Mesenchymal stem cell (in vitro differentiated cells and primary cell): ENCODE measurements around the gene ADAM8.
"Not testable (repeated sequence)": the region's sequence is repeated elsewhere in the genome, so short reads cannot be mapped to it uniquely, and the experiment has no call there.

Source experiments
- DNase-seq: peaks from one replicate; pipeline ENCODE4 v3.0.0-alpha.2; 2013
- H2AFZ ChIP-seq: one replicate; pipeline ENCODE4 v1.6.1; 2013; ENCODE audit warnings: low read depth, mild to moderate bottlenecking, control low read depth, inconsistent platforms, low read length, moderate library complexity
- H2AK5ac ChIP-seq: 2 replicates; pipeline ENCODE4 v1.6.1; 2013; ENCODE audit warnings: low read length, moderate library complexity, mild to moderate bottlenecking, inconsistent platforms; ENCODE audit not compliant: severe bottlenecking
- H2BK120ac ChIP-seq: one replicate; pipeline ENCODE4 v1.6.1; 2013; ENCODE audit warnings: low read depth, mild to moderate bottlenecking, inconsistent platforms, low read length, moderate library complexity
- H2BK12ac ChIP-seq, 2 experiments: one replicate each; pipeline ENCODE4 v1.6.1; 2013; ENCODE audit warnings: inconsistent platforms in 2 of 2, low read length in 2 of 2, mild to moderate bottlenecking in 2 of 2, moderate library complexity in 2 of 2, control low read depth in 1 of 2
- H2BK15ac ChIP-seq: one replicate; pipeline ENCODE4 v1.6.1; 2013; ENCODE audit warnings: mild to moderate bottlenecking, low read depth, inconsistent platforms; ENCODE audit not compliant: poor library complexity, severe bottlenecking
- H2BK5ac ChIP-seq: 2 replicates; pipeline ENCODE4 v1.6.1; 2013; ENCODE audit warnings: low read depth, mild to moderate bottlenecking, low read length, control low read depth, inconsistent platforms; ENCODE audit not compliant: poor library complexity, severe bottlenecking
- H3K14ac ChIP-seq, 2 experiments: one replicate each; pipeline ENCODE4 v1.6.1; 2013; ENCODE audit warnings: inconsistent platforms in 2 of 2, low read length in 2 of 2, control low read depth in 1 of 2, mild to moderate bottlenecking in 1 of 2, moderate library complexity in 1 of 2
- H3K18ac ChIP-seq, 2 experiments: one replicate each; pipeline ENCODE4 v1.6.1; 2013; ENCODE audit warnings: inconsistent platforms in 2 of 2, low read length in 2 of 2, control low read depth in 1 of 2, low read depth in 1 of 2, mild to moderate bottlenecking in 1 of 2
- H3K23ac ChIP-seq, 2 experiments: one replicate each; pipeline ENCODE4 v1.6.1; 2013; ENCODE audit warnings: inconsistent platforms in 2 of 2, low read length in 2 of 2, mild to moderate bottlenecking in 2 of 2, moderate library complexity in 2 of 2, control low read depth in 1 of 2
- H3K27ac ChIP-seq: 2 replicates; pipeline ENCODE4 v1.5.1; 2013; ENCODE audit warnings: mild to moderate bottlenecking, moderate library complexity, low read length, control low read depth, inconsistent platforms; ENCODE audit not compliant: poor library complexity, severe bottlenecking
- H3K27me3 ChIP-seq, 2 experiments: 2 replicates each; pipeline versions ENCODE4 v1.6.1 to v1.7.0; 2013; ENCODE audit warnings: low read length in 2 of 2, mild to moderate bottlenecking in 2 of 2, moderate library complexity in 2 of 2, control low read depth in 1 of 2, inconsistent platforms in 1 of 2; ENCODE audit not compliant: control insufficient read depth in 1 of 2, insufficient read depth in 1 of 2
- H3K36me3 ChIP-seq, 2 experiments: 2 replicates each; pipeline versions ENCODE4 v1.6.1 to v1.7.0; 2013; ENCODE audit warnings: low read length in 2 of 2, control low read depth in 1 of 2, inconsistent platforms in 1 of 2, low read depth in 1 of 2, mild to moderate bottlenecking in 1 of 2; ENCODE audit not compliant: insufficient read depth in 2 of 2, control insufficient read depth in 1 of 2
- H3K4ac ChIP-seq, 2 experiments: one replicate each; pipeline ENCODE4 v1.6.1; 2013; ENCODE audit warnings: inconsistent platforms in 2 of 2, low read length in 2 of 2, mild to moderate bottlenecking in 2 of 2, moderate library complexity in 2 of 2, control low read depth in 1 of 2, low read depth in 1 of 2
- H3K4me1 ChIP-seq: 2 replicates; pipeline ENCODE4 v1.6.1; 2013; ENCODE audit warnings: low read depth, low read length, control low read depth; ENCODE audit not compliant: control insufficient read depth, insufficient read depth
- H3K4me2 ChIP-seq: 2 replicates; pipeline ENCODE4 v1.6.1; 2013; ENCODE audit warnings: low read length, mild to moderate bottlenecking, inconsistent platforms; ENCODE audit not compliant: poor library complexity, severe bottlenecking
- H3K4me3 ChIP-seq, 2 experiments: 2 replicates each; pipeline versions ENCODE4 v1.5.1 to v1.7.0; 2013; ENCODE audit warnings: low read length in 2 of 2, mild to moderate bottlenecking in 2 of 2, control low read depth in 1 of 2, low read depth in 1 of 2; ENCODE audit not compliant: insufficient read depth in 1 of 2
- H3K79me1 ChIP-seq: replicated peaks from 2 replicates; pipeline ENCODE4 v1.6.1; 2013; ENCODE audit warnings: mild to moderate bottlenecking, control low read depth, low read length, inconsistent platforms; ENCODE audit not compliant: poor library complexity, severe bottlenecking
- H3K9ac ChIP-seq: 2 replicates; pipeline ENCODE4 v1.7.0; 2013; ENCODE audit warnings: mild to moderate bottlenecking, low read length, moderate library complexity
- H3K9me3 ChIP-seq: 2 replicates; pipeline ENCODE4 v1.7.0; 2013; ENCODE audit warnings: mild to moderate bottlenecking, low read length; ENCODE audit not compliant: control insufficient read depth
- H4K8ac ChIP-seq: one replicate; pipeline ENCODE4 v1.6.1; 2013; ENCODE audit warnings: inconsistent platforms, mild to moderate bottlenecking, low read length, moderate library complexity
- H4K91ac ChIP-seq: one replicate; pipeline ENCODE4 v1.6.1; 2013; ENCODE audit warnings: mild to moderate bottlenecking, low read length, inconsistent platforms
- WGBS: methylation state at CpG from one replicate; pipeline ENCODE4 v1.1.7; 2013; ENCODE audit warnings: mixed read lengths; 5-methylcytosine and 5-hydroxymethylcytosine counted together

The ADAM8 gene

GRCh38 chr10:133235265-133235855 is 41.3 kb downstream of the ADAM8 start:
- Histone ChIP-seq H4K91ac (no peak overlapping the region), H3K4me2 (no peak overlapping the region), H3K23ac (no peak overlapping the region), H3K4me3 (no peak overlapping the region), H3K9ac (no peak overlapping the region), H3K9me3 (no peaks in the 10 kb centered on the region), H3K36me3 (no peaks in the 10 kb centered on the region), H3K14ac (no peak overlapping the region), H2AK5ac (no peak overlapping the region), H2AFZ (no peak overlapping the region), H2BK120ac (no peak overlapping the region), H4K8ac (no peak overlapping the region), H2BK12ac (no peak overlapping the region), H3K4ac (no peak overlapping the region), H3K4me1 (peaks cover 32% of the 10 kb centered on the region), H3K27ac (no peak overlapping the region), H3K18ac (no peak overlapping the region), H2BK5ac (no peak overlapping the region), H2BK15ac (no peak overlapping the region), H3K27me3 (peaks cover 73 to 74% of the 10 kb centered on the region in 2 experiments), H3K79me1 (no peaks in the 10 kb centered on the region)
- DNase-seq, result no peak
- WGBS, result 12% methylated on average over 48 of the region's 48 CpGs

- not testable (repeated sequence) for H3K14ac ChIP-seq, H2AK5ac ChIP-seq, H2AFZ ChIP-seq, H3K36me3 ChIP-seq, H3K9me3 ChIP-seq, DNase-seq, H3K4me2 ChIP-seq, H2BK5ac ChIP-seq, H2BK12ac ChIP-seq, H3K23ac ChIP-seq, H2BK120ac ChIP-seq, H3K4me3 ChIP-seq, H2BK15ac ChIP-seq, H3K9ac ChIP-seq, H4K8ac ChIP-seq, H3K18ac ChIP-seq, H3K27ac ChIP-seq, H4K91ac ChIP-seq, H3K79me1 ChIP-seq, H3K4ac ChIP-seq
- Histone ChIP-seq H3K27me3 (peaks cover 70 to 74% of the 10 kb centered on the region in 2 experiments), H3K4me1 (peaks cover 33% of the 10 kb centered on the region)
- WGBS, result 89% methylated on average over 5 of the region's 10 CpGs
These were observed 41.9 kb downstream of the ADAM8 start for GRCh38 chr10:133234796-133235195.

GRCh38 chr10:133231946-133232574 is 44.6 kb downstream of the ADAM8 start:
- 73% methylated on average over 11 of the region's 11 CpGs for WGBS
- no peak overlapping the region for H2BK5ac ChIP-seq
- no peak overlapping the region for H4K8ac ChIP-seq
- no peak overlapping the region for H2AFZ ChIP-seq
- H2AK5ac ChIP-seq, result no peak overlapping the region
- H3K4me3 ChIP-seq, result no peak overlapping the region
- no peak overlapping the region for H3K4ac ChIP-seq
- H3K79me1 ChIP-seq, result no peaks in the 10 kb centered on the region
- H3K4me2 ChIP-seq, result no peak overlapping the region
- H3K36me3 ChIP-seq, result no peaks in the 10 kb centered on the region
- peaks cover 64 to 71% of the 10 kb centered on the region in 2 experiments for H3K27me3 ChIP-seq
- H3K23ac ChIP-seq, result no peak overlapping the region
- H3K18ac ChIP-seq, result no peak overlapping the region
- no peak overlapping the region for H2BK15ac ChIP-seq
- H2BK12ac ChIP-seq, result no peak overlapping the region
- DNase-seq, result no peak
- H3K9ac ChIP-seq, result no peak overlapping the region
- no peak overlapping the region for H3K14ac ChIP-seq
- H3K4me1 ChIP-seq, result peaks cover 20% of the 10 kb centered on the region
- H3K27ac ChIP-seq, result no peak overlapping the region
- no peak overlapping the region for H4K91ac ChIP-seq
- H2BK120ac ChIP-seq, result no peak overlapping the region
- no peaks in the 10 kb centered on the region for H3K9me3 ChIP-seq

DNA sequence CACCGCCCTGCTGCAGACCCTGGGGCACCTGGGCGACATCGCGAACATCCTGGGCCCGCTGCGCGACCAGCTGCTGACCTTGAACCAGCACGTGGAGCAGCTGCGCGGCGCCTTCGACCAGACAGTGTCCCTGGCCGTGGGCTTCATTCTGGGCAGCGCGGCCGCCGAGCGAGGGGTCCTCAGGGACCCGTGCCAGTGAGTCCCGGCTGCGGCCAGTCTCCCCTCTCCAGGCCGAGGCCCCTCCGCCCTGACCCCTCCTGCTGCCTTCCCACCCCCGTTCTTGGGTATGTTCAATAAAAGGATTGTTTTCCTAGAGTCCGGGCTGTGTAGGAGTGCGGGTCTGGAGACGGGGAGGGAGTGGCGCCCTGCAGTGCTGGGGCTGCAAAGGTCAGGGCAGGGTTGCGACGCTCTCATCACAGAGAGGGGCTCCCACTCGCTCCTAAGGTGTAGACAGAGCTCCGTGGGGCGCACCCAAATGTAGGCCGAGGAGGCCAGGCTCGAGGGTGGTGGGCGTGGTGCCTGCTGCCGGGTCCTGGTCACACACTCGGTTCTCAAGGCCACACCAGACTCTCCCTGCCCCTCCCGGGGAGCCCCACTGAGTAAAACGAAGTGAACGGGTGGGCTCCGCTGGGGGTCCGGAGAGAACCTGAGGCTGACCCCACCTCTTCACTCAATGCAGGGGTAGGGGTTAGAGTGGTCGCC is 45.3 kb downstream of the ADAM8 start:
- Histone ChIP-seq H2BK15ac (no peak overlapping the region), H3K14ac (no peak overlapping the region), H2BK120ac (no peak overlapping the region), H3K27me3 (peaks cover 64 to 71% of the 10 kb centered on the region in 2 experiments), H4K8ac (no peak overlapping the region), H3K4me2 (no peak overlapping the region), H3K4ac (no peak overlapping the region), H3K9ac (no peak overlapping the region), H3K36me3 (no peaks in the 10 kb centered on the region), H3K23ac (no peak overlapping the region), H3K18ac (no peak overlapping the region), H2AK5ac (no peak overlapping the region), H4K91ac (no peak overlapping the region), H3K27ac (no peak overlapping the region), H2BK5ac (no peak overlapping the region), H3K4me1 (peaks cover 13% of the 10 kb centered on the region), H3K79me1 (no peaks in the 10 kb centered on the region), H3K9me3 (no peaks in the 10 kb centered on the region), H2BK12ac (no peak overlapping the region), H3K4me3 (no peak overlapping the region), H2AFZ (no peak overlapping the region)
- no peak for DNase-seq
- 79% methylated on average over 41 of the region's 44 CpGs for WGBS
